HEK293T (cell line): ENCODE results near the gene TM9SF4.

ENCODE experiments used
- FOXA1 ChIP-seq: fragments of 450-650 bp; IDR thresholded peaks from 2 replicates; pipeline ENCODE4 v1.6.1; 2016; ENCODE audit warnings: mild to moderate bottlenecking
- LEF1 ChIP-seq: fragments of 450-650 bp; IDR thresholded peaks from 2 replicates; pipeline ENCODE4 v1.6.1; 2017; ENCODE audit warnings: mild to moderate bottlenecking, borderline replicate concordance
- NFRKB ChIP-seq: fragments of 450-650 bp; IDR thresholded peaks from 2 replicates; pipeline ENCODE4 v1.6.1; 2016; ENCODE audit warnings: mild to moderate bottlenecking, moderate library complexity

DNA sequence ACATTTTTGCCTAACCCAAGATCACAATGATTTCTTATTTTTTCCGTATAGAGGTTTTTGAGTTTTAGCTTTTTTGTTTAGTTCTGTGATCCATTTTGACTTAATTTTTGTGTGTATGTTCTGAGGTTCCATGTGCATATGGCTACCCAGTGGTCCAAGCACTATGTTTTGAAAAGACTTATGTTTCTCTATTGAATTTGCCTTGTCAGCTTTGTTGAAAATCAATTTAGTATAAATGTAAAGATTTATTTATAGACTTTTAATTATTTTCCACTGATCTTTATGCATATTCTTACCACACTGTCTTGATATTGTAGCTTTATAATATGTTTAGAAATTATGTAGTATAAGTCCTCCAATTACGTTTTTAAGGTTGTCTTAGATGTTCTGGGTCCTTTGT lies 10.2 kb downstream of the TM9SF4 start:
- TF ChIP-seq FOXA1, result no peak
- no peak for TF ChIP-seq NFRKB
- no peak for TF ChIP-seq LEF1
